Prostate gland (tissue), 2 donors: ENCODE results near the gene JMJD1C. TPM values are rescaled to one million over a fixed set of nuclear protein-coding genes. Genes with fewer than 3 reads are reported as not detected.

Source experiments
- DNase-seq: peaks from one replicate; pipeline ENCODE4 v3.0.0-alpha.2; 2019; ENCODE audit warnings: low spot score
- H3K27ac ChIP-seq, 2 donors: fragments of 200-600 bp; sonication (generic); 2 replicates each; pipeline ENCODE4 v1.5.1; 2017 to 2019
- H3K27me3 ChIP-seq: fragments of 200-600 bp; sonication (generic); replicated peaks from 2 replicates; pipeline ENCODE4 v1.5.1; 2019; ENCODE audit not compliant: insufficient read depth
- H3K36me3 ChIP-seq, 2 donors: fragments of 200-600 bp; sonication (generic); 1 replicate in 1 of 2; 2 replicates in 1 of 2; pipeline versions ENCODE4 v1.5.1 to v1.8.1; 2017 to 2019
- H3K4me1 ChIP-seq: fragments of 200-600 bp; sonication (generic); replicated peaks from 2 replicates; pipeline ENCODE4 v1.5.1; 2019
- H3K4me3 ChIP-seq, 2 donors: fragments of 200-600 bp; sonication (generic); 2 replicates each; pipeline ENCODE4 v1.5.1; 2017 to 2019
- H3K9me3 ChIP-seq: fragments of 200-600 bp; sonication (generic); 2 replicates; pipeline ENCODE4 v1.5.1; 2017
- CTCF ChIP-seq, 4 experiments: fragments of 200-600 bp in 2 of 4; fragments of 450-650 bp in 2 of 4; sonication (generic) in 2 of 4; IDR thresholded peaks; 1 replicate in 3 of 4; 2 replicates in 1 of 4; pipeline ENCODE4 v1.5.1; 2016 to 2019; ENCODE audit warnings: antibody characterized with exemption in 4 of 4, mild to moderate bottlenecking in 2 of 4, moderate library complexity in 2 of 4
- POLR2A ChIP-seq: fragments of 450-650 bp; IDR thresholded peaks from one replicate; pipeline ENCODE4 v1.6.1; 2016; ENCODE audit warnings: antibody characterized with exemption, mild to moderate bottlenecking
- POLR2AphosphoS5 ChIP-seq: sonication (generic); formaldehyde crosslinking; IDR thresholded peaks from one replicate; pipeline ENCODE4 v1.6.1; 2017; ENCODE audit warnings: antibody characterized with exemption
- WGBS: methylation state at CpG from one replicate; pipeline ENCODE4 v1.1.5; 2018; 5-methylcytosine and 5-hydroxymethylcytosine counted together
- intact Hi-C: fragments of 100-400 bp; cut with DNase I; formaldehyde crosslinking; loops from one replicate; pipeline ENCODE4 v1.14.2; 2022
- total RNA-seq, 2 donors: library from RNA; depleted of rRNA; stranded (reverse); fragments of >200 nt; gene quantifications; one replicate each; pipeline ENCODE4 v1.1.0, GENCODE V29; 2016

Gene JMJD1C
- total RNA-seq, 2 donors from 2014 or later = 66.9 to 97.9 TPM

GRCh38 chr10:63429281-63429680 is 36.5 kb downstream of the JMJD1C start:
- H3K36me3 ChIP-seq = no peaks in the 10 kb centered on the region
- no peak for TF ChIP-seq CTCF (IDR thresholded peaks at IDR 0.05)
- TF ChIP-seq POLR2AphosphoS5 = no peak
- TF ChIP-seq POLR2A = no peak
- intact Hi-C loops = no loop called here
- no peak for DNase-seq
- no peaks in the 10 kb centered on the region for H3K4me1 ChIP-seq
- no peaks in the 10 kb centered on the region for H3K27me3 ChIP-seq
- no peak overlapping the region for H3K4me3 ChIP-seq
- H3K27ac ChIP-seq = no peak overlapping the region
- WGBS = 25% methylated on average over 2 of the region's 2 CpGs
- no peaks in the 10 kb centered on the region for H3K9me3 ChIP-seq

GRCh38 chr10:63427013-63427412 is 38.8 kb downstream of the JMJD1C start:
- no peak for TF ChIP-seq POLR2A
- TF ChIP-seq POLR2AphosphoS5 = no peak
- TF ChIP-seq CTCF (IDR thresholded peaks at IDR 0.05) = no peak
- Histone ChIP-seq H3K36me3 (no peaks in the 10 kb centered on the region), H3K4me3 (no peak overlapping the region), H3K27me3 (no peaks in the 10 kb centered on the region), H3K9me3 (no peaks in the 10 kb centered on the region), H3K27ac (no peak overlapping the region), H3K4me1 (no peaks in the 10 kb centered on the region)
- intact Hi-C loops = no loop called here
- 94% methylated on average over 19 of the region's 19 CpGs for WGBS
- no peak for DNase-seq

- WGBS = 88% methylated on average over 5 of the region's 5 CpGs
- DNase-seq = no peak
- intact Hi-C loops = no loop called here
- no peak overlapping the region for H3K4me3 ChIP-seq
- TF ChIP-seq POLR2A (no peak), POLR2AphosphoS5 (no peak), CTCF (IDR thresholded peaks at IDR 0.05) (no peak)
- no peaks in the 10 kb centered on the region for H3K36me3 ChIP-seq
- no peaks in the 10 kb centered on the region for H3K4me1 ChIP-seq
- no peak overlapping the region for H3K27ac ChIP-seq
- no peaks in the 10 kb centered on the region for H3K27me3 ChIP-seq
- H3K9me3 ChIP-seq = no peaks in the 10 kb centered on the region
Observed at GRCh38 chr10:63425512-63425911, 40.3 kb downstream of the JMJD1C start.

GRCh38 chr10:63424576-63424975 is 41.2 kb downstream of the JMJD1C start:
- Histone ChIP-seq H3K36me3 (no peaks in the 10 kb centered on the region), H3K9me3 (no peaks in the 10 kb centered on the region), H3K4me3 (no peak overlapping the region), H3K4me1 (no peaks in the 10 kb centered on the region), H3K27ac (no peak overlapping the region), H3K27me3 (no peaks in the 10 kb centered on the region)
- WGBS = 93% methylated on average over 3 of the region's 3 CpGs
- no peak for TF ChIP-seq CTCF (IDR thresholded peaks at IDR 0.05)
- TF ChIP-seq POLR2AphosphoS5 = no peak
- TF ChIP-seq POLR2A = no peak
- intact Hi-C loops = no loop called here
- DNase-seq = no peak

GRCh38 chr10:63423494-63423893 is 42.3 kb downstream of the JMJD1C start:
- H3K27ac ChIP-seq = no peak overlapping the region
- H3K36me3 ChIP-seq = no peaks in the 10 kb centered on the region
- no peak overlapping the region for H3K4me3 ChIP-seq
- H3K27me3 ChIP-seq = no peaks in the 10 kb centered on the region
- WGBS = 80% methylated on average over 3 of the region's 3 CpGs
- no peaks in the 10 kb centered on the region for H3K9me3 ChIP-seq
- no peak for TF ChIP-seq POLR2AphosphoS5
- no peak for TF ChIP-seq CTCF (IDR thresholded peaks at IDR 0.05)
- TF ChIP-seq POLR2A = no peak
- no peaks in the 10 kb centered on the region for H3K4me1 ChIP-seq
- intact Hi-C loops = no loop called here
- DNase-seq = no peak
